ENCODE measurements around the gene FNBP1L. TPM values are rescaled to one million over a fixed set of nuclear protein-coding genes. Genes with fewer than 3 reads are reported as not detected.

The FNBP1L gene
- total and polyA plus RNA-seq, 2 donors (not counting 1 experiment from before 2014, with no cell fraction given) = 0.86 to 5.4 TPM

- H3K27ac Mint-ChIP-seq = no peak overlapping the region
- ATAC-seq (ENCODE audit: low read depth) = no peak
- no peaks in the 10 kb centered on the region for H3K9me3 ChIP-seq (ENCODE audit: control extremely low read depth in 1 of 3, control insufficient read depth in 2 of 3, insufficient read depth in 1 of 3, low read length in 2 of 3)
- TF ChIP-seq CTCF (IDR thresholded peaks at IDR 0.05) = no peak
- no peak for TF ChIP-seq EZH2 (IDR thresholded peaks at IDR 0.05; ENCODE audit: borderline replicate concordance, insufficient read depth, low read depth, low read length, poor library complexity, severe bottlenecking)
- no peak overlapping the region for H3K4me3 Mint-ChIP-seq
- ChIA-PET CTCF (no interaction called here), POLR2A (no interaction called here)
- no peaks in the 10 kb centered on the region for H3K36me3 ChIP-seq (replicated peaks in 1 of 2; ENCODE audit: control extremely low read depth in 1 of 2, control insufficient read depth in 1 of 2, extremely low read depth in 1 of 2, insufficient read depth in 2 of 2, low read length in 1 of 2)
- no peak overlapping the region for H3K4me2 ChIP-seq (replicated peaks; ENCODE audit: low read depth, low read length, poor library complexity, severe bottlenecking)
- no peaks in the 10 kb centered on the region for H3K27me3 Mint-ChIP-seq
- no peaks in the 10 kb centered on the region for H3K27me3 ChIP-seq (replicated peaks in 1 of 4; ENCODE audit: control extremely low read depth in 1 of 4, control insufficient read depth in 3 of 4, insufficient read depth in 4 of 4, low read length in 3 of 4)
- no peak overlapping the region for H3K9ac ChIP-seq (ENCODE audit: low read length)
- H3K4me1 Mint-ChIP-seq = peaks cover 19% of the 10 kb centered on the region
- no peak overlapping the region for H3K27ac ChIP-seq (ENCODE audit: low read length in 2 of 2)
- H2AFZ ChIP-seq (ENCODE audit: insufficient read depth, low read depth, low read length, poor library complexity, severe bottlenecking) = no peak overlapping the region
- H3K9me3 Mint-ChIP-seq (ENCODE audit: insufficient read depth) = no peaks in the 10 kb centered on the region
- no peak for DNase-seq
- no peaks in the 10 kb centered on the region for H4K20me1 ChIP-seq (ENCODE audit: control insufficient read depth, insufficient read depth, low read length, poor library complexity, severe bottlenecking)
- H3K4me1 ChIP-seq (ENCODE audit: control insufficient read depth in 2 of 2, insufficient read depth in 2 of 2, low read length in 2 of 2) = peaks cover 10 to 13% of the 10 kb centered on the region in 2 donors
- peaks cover 5% of the 10 kb centered on the region for H3K79me2 ChIP-seq (ENCODE audit: control insufficient read depth, insufficient read depth, low read length)
- H3K4me3 ChIP-seq (ENCODE audit: control extremely low read depth in 1 of 5, extremely low read depth in 1 of 5, insufficient read depth in 1 of 5, low read depth in 2 of 5, low read length in 4 of 5) = no peak overlapping the region
- 100% methylated on average over 1 of the region's 2 CpGs for WGBS (ENCODE audit: insufficient coverage)
- intact Hi-C loops (cut with micrococcal nuclease) = no loop called here
Measured at GRCh38 chr1:93595266-93595665, 147.3 kb downstream of the FNBP1L start.

GRCh38 chr1:93595743-93596142, 147.8 kb downstream of the FNBP1L start:
- ChIA-PET CTCF (no interaction called here), POLR2A (no interaction called here)
- no peak for TF ChIP-seq CTCF (IDR thresholded peaks at IDR 0.05)
- no peak for TF ChIP-seq EZH2 (IDR thresholded peaks at IDR 0.05; ENCODE audit: borderline replicate concordance, insufficient read depth, low read depth, low read length, poor library complexity, severe bottlenecking)
- Mint-ChIP-seq H3K27ac (no peak overlapping the region), H3K27me3 (no peaks in the 10 kb centered on the region), H3K4me3 (no peak overlapping the region), H3K4me1 (peaks cover 16% of the 10 kb centered on the region), H3K9me3 (ENCODE audit: insufficient read depth) (no peaks in the 10 kb centered on the region)
- peaks cover 9% of the 10 kb centered on the region for H3K79me2 ChIP-seq (ENCODE audit: control insufficient read depth, insufficient read depth, low read length)
- DNase-seq (no peak), ATAC-seq (ENCODE audit: low read depth) (no peak)
- peaks cover 10 to 13% of the 10 kb centered on the region in 2 donors for H3K4me1 ChIP-seq (ENCODE audit: control insufficient read depth in 2 of 2, insufficient read depth in 2 of 2, low read length in 2 of 2)
- H3K4me2 ChIP-seq (replicated peaks; ENCODE audit: low read depth, low read length, poor library complexity, severe bottlenecking) = no peak overlapping the region
- no peaks in the 10 kb centered on the region for H3K9me3 ChIP-seq (ENCODE audit: control extremely low read depth in 1 of 3, control insufficient read depth in 2 of 3, insufficient read depth in 1 of 3, low read length in 2 of 3)
- no peaks in the 10 kb centered on the region for H3K36me3 ChIP-seq (replicated peaks in 1 of 2; ENCODE audit: control extremely low read depth in 1 of 2, control insufficient read depth in 1 of 2, extremely low read depth in 1 of 2, insufficient read depth in 2 of 2, low read length in 1 of 2)
- no CpG with 5 or more reads among the region's 4 CpGs for WGBS (ENCODE audit: insufficient coverage)
- H4K20me1 ChIP-seq (ENCODE audit: control insufficient read depth, insufficient read depth, low read length, poor library complexity, severe bottlenecking) = no peaks in the 10 kb centered on the region
- no peak overlapping the region for H2AFZ ChIP-seq (ENCODE audit: insufficient read depth, low read depth, low read length, poor library complexity, severe bottlenecking)
- H3K27ac ChIP-seq (ENCODE audit: low read length in 2 of 2) = no peak overlapping the region
- no peak overlapping the region for H3K4me3 ChIP-seq (ENCODE audit: control extremely low read depth in 1 of 5, extremely low read depth in 1 of 5, insufficient read depth in 1 of 5, low read depth in 2 of 5, low read length in 4 of 5)
- H3K9ac ChIP-seq (ENCODE audit: low read length) = no peak overlapping the region
- no peaks in the 10 kb centered on the region for H3K27me3 ChIP-seq (replicated peaks in 1 of 4; ENCODE audit: control extremely low read depth in 1 of 4, control insufficient read depth in 3 of 4, insufficient read depth in 4 of 4, low read length in 3 of 4)
- intact Hi-C loops (cut with micrococcal nuclease) = no loop called here
